Colonic mucosa (tissue), 4 donors: Measurements from ENCODE around the gene KRTAP2-4. TPM values are rescaled to one million over a fixed set of nuclear protein-coding genes. Genes with fewer than 3 reads are reported as not detected.
"Not testable (repeated sequence)": the region's sequence is repeated elsewhere in the genome, so short reads cannot be mapped to it uniquely, and the experiment has no call there.

Experiments
- DNase-seq: peaks from one replicate; pipeline ENCODE4 v3.0.0-alpha.2; 2020
- H3K27ac ChIP-seq: fragments of 200-600 bp; one replicate; pipeline ENCODE4 v1.8.0; 2021
- H3K27me3 ChIP-seq: fragments of 200-600 bp; one replicate; pipeline ENCODE4 v1.8.0; 2021
- H3K36me3 ChIP-seq: fragments of 200-600 bp; one replicate; pipeline ENCODE4 v1.8.0; 2021
- H3K4me1 ChIP-seq: fragments of 200-600 bp; one replicate; pipeline ENCODE4 v1.8.0; 2021; ENCODE audit warnings: mild to moderate bottlenecking
- H3K4me3 ChIP-seq: fragments of 200-600 bp; one replicate; pipeline ENCODE4 v1.8.0; 2021
- H3K9ac ChIP-seq, 2 donors: one replicate each; pipeline ENCODE4 v1.7.0; 2013; ENCODE audit warnings: control low read depth in 2 of 2, low read depth in 2 of 2, low read length in 2 of 2
- H3K9me3 ChIP-seq: fragments of 200-600 bp; one replicate; pipeline ENCODE4 v1.8.0; 2021
- intact Hi-C: fragments of 100-400 bp; cut with DNase I; formaldehyde crosslinking; loops from one replicate; pipeline ENCODE4 v1.14.1; 2022
- total RNA-seq, 2 donors: library from RNA; stranded (reverse); fragmentation: NEBNext Ultra II Directional in 1 of 2; extraction: Animal tissue kit (Norgen Biotek cat#: 25700) in 1 of 2; gene quantifications; one replicate each; pipeline ENCODE4 v1.2.1, GENCODE V29; 2021
- TF ChIP-seq, protein P1 (sequence below): fragments of 200-600 bp; IDR thresholded peaks from one replicate; pipeline ENCODE4 v1.8.0; 2022; ENCODE audit warnings: antibody characterized with exemption, mild to moderate bottlenecking
- donor health status: healthy.
- donor health status: DM: no; HTN: no; CAD: no.
- donor health status: DM: no; HTN: no; CAD: no.

KRTAP2-4 gene
- total RNA-seq, 2 donors from 2014 or later = not detected

GRCh38 chr17:41060052-41060604 lies 5.6 kb downstream of the KRTAP2-4 start, which contains the start of gene KRTAP2-3:
Gene KRTAP2-3 (minus strand): TSS chr17:41060114. CDS start chr17:41060050, 64 bp downstream.
- intact Hi-C loops = no loop called here
- no peak within 1 kb of the TSS for H3K4me3 ChIP-seq
- H3K4me1 ChIP-seq = no peaks in the 10 kb centered on the region
- no peak for DNase-seq
- H3K9me3 ChIP-seq = no peaks in the 10 kb centered on the region
- H3K27me3 ChIP-seq = no peaks in the 10 kb centered on the region
- H3K27ac ChIP-seq = no peak within 1 kb of the TSS
- TF ChIP-seq, protein P1, sequence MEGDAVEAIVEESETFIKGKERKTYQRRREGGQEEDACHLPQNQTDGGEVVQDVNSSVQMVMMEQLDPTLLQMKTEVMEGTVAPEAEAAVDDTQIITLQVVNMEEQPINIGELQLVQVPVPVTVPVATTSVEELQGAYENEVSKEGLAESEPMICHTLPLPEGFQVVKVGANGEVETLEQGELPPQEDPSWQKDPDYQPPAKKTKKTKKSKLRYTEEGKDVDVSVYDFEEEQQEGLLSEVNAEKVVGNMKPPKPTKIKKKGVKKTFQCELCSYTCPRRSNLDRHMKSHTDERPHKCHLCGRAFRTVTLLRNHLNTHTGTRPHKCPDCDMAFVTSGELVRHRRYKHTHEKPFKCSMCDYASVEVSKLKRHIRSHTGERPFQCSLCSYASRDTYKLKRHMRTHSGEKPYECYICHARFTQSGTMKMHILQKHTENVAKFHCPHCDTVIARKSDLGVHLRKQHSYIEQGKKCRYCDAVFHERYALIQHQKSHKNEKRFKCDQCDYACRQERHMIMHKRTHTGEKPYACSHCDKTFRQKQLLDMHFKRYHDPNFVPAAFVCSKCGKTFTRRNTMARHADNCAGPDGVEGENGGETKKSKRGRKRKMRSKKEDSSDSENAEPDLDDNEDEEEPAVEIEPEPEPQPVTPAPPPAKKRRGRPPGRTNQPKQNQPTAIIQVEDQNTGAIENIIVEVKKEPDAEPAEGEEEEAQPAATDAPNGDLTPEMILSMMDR = no peak
- H3K36me3 ChIP-seq = no peaks in the 10 kb centered on the region
- no peak within 1 kb of the TSS for H3K9ac ChIP-seq

GRCh38 chr17:41059276-41060051 lies 6.2 kb downstream of the KRTAP2-4 start:
- H3K27ac ChIP-seq, H3K9me3 ChIP-seq, intact Hi-C loops, H3K4me1 ChIP-seq, DNase-seq, H3K36me3 ChIP-seq, H3K9ac ChIP-seq, H3K27me3 ChIP-seq, H3K4me3 ChIP-seq: not testable (repeated sequence)

GRCh38 chr17:41058741-41059140 lies 6.9 kb downstream of the KRTAP2-4 start:
- intact Hi-C loops = no loop called here
- Histone ChIP-seq H3K9me3 (no peaks in the 10 kb centered on the region), H3K4me1 (no peaks in the 10 kb centered on the region), H3K9ac (no peak overlapping the region), H3K27ac (no peak overlapping the region), H3K36me3 (no peaks in the 10 kb centered on the region), H3K4me3 (no peak overlapping the region), H3K27me3 (no peaks in the 10 kb centered on the region)
- DNase-seq = no peak
- TF ChIP-seq, protein P1 = no peak

DNA sequence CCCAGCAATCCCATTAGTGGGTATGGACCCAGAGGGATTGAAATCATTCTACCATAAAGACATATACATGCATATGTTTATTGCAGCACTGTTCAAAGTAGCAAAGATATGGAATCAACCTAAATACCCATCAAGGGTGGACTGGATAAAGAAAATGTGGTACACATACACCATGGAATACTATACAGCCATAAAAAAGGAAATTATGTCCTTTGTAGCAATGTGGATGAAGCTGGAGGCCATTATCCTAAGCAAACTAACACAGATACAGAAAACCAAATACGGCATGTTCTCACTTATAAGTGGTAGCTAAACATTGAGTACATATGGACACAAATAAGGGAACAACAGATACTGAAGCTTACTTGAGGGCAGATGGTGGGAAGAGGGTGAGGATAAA lies 8.1 kb downstream of the KRTAP2-4 start:
- Histone ChIP-seq H3K36me3 (no peaks in the 10 kb centered on the region), H3K27me3 (no peaks in the 10 kb centered on the region), H3K4me3 (no peak overlapping the region), H3K9ac (no peak overlapping the region), H3K9me3 (no peaks in the 10 kb centered on the region), H3K4me1 (no peaks in the 10 kb centered on the region), H3K27ac (no peak overlapping the region)
- intact Hi-C loops = no loop called here
- DNase-seq = no peak
- TF ChIP-seq, protein P1 = no peak

GRCh38 chr17:41055130-41055529 lies 10.5 kb downstream of the KRTAP2-4 start, which contains the start of gene KRTAP2-2:
Gene KRTAP2-2 (minus strand): TSS chr17:41055230. CDS start chr17:41055211, 19 bp downstream.
- H3K4me3 ChIP-seq, H3K27ac ChIP-seq, intact Hi-C loops, DNase-seq, H3K36me3 ChIP-seq, H3K9me3 ChIP-seq, H3K9ac ChIP-seq, H3K27me3 ChIP-seq, H3K4me1 ChIP-seq: not testable (repeated sequence)

GRCh38 chr17:41054556-41054955 lies 11.1 kb downstream of the KRTAP2-4 start:
- H3K4me3 ChIP-seq, H3K9me3 ChIP-seq, DNase-seq, H3K36me3 ChIP-seq, intact Hi-C loops, H3K27ac ChIP-seq, H3K27me3 ChIP-seq, H3K4me1 ChIP-seq, H3K9ac ChIP-seq: not testable (repeated sequence)

GRCh38 chr17:41054025-41054424 lies 11.7 kb downstream of the KRTAP2-4 start:
- H3K36me3 ChIP-seq = no peaks in the 10 kb centered on the region
- H3K4me3 ChIP-seq = no peak overlapping the region
- intact Hi-C loops = no loop called here
- no peak overlapping the region for H3K27ac ChIP-seq
- DNase-seq = no peak
- no peak overlapping the region for H3K9ac ChIP-seq
- H3K4me1 ChIP-seq = no peaks in the 10 kb centered on the region
- TF ChIP-seq, protein P1 = no peak
- no peaks in the 10 kb centered on the region for H3K27me3 ChIP-seq
- no peaks in the 10 kb centered on the region for H3K9me3 ChIP-seq
